Duodenal mucosa (tissue), 2 donors: ENCODE data around the gene RINL.
A peak's percentile ranks its signal among the peaks of the same experiment; 100 is the strongest.

ENCODE experiments used
- H3K27ac ChIP-seq: one replicate; pipeline ENCODE4 v1.7.0; 2013; ENCODE audit warnings: low read depth, low read length
- H3K27me3 ChIP-seq, 2 donors: one replicate each; pipeline ENCODE4 v1.7.0; 2013; ENCODE audit warnings: low read length in 2 of 2, control low read depth in 1 of 2; ENCODE audit not compliant: insufficient read depth in 2 of 2, control insufficient read depth in 1 of 2
- H3K36me3 ChIP-seq, 2 donors: one replicate each; pipeline ENCODE4 v1.7.0; 2013; ENCODE audit warnings: low read length in 2 of 2, control low read depth in 1 of 2; ENCODE audit not compliant: insufficient read depth in 2 of 2, control insufficient read depth in 1 of 2
- H3K4me1 ChIP-seq, 2 donors: one replicate each; pipeline ENCODE4 v1.7.0; 2013; ENCODE audit warnings: low read length in 2 of 2, control low read depth in 1 of 2; ENCODE audit not compliant: insufficient read depth in 2 of 2, control insufficient read depth in 1 of 2
- H3K4me3 ChIP-seq, 2 donors: one replicate each; pipeline ENCODE4 v1.7.0; 2013; ENCODE audit warnings: low read length in 2 of 2, low read depth in 1 of 2
- H3K9ac ChIP-seq, 2 donors: one replicate each; pipeline ENCODE4 v1.7.0; 2013; ENCODE audit warnings: low read length in 2 of 2, low read depth in 1 of 2
- H3K9me3 ChIP-seq, 2 donors: one replicate each; pipeline ENCODE4 v1.7.0; 2013; ENCODE audit warnings: low read length in 2 of 2, control low read depth in 1 of 2; ENCODE audit not compliant: control insufficient read depth in 1 of 2

RINL gene

DNA sequence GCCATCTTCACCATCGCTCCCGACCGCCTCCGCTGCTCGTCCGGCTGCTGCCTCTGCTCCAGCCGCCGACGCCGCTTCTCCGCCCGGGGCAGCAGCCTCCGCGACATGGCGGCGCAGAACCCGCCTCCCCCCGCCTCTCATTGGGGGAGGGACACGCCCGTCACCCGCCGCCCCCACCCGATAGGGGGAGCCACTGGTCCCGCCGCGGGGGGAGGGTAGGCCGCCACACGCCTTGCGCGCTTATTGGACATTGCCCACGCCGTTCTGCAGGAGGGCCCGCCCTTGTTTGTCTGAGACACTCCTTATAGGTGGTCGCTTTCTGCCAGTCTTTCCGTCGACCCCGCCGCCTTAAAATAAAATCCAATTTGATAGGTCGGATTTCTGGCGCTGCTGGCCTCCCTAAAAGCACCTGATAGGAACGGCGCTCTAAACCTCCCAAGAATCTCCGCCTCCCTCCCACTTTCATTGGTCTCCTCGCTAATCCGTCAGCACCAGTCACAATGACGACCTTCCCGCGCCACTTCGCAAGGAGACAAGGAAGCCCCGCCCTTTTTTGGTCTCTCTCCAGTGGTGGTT is 28.1 kb downstream of the RINL start, which contains the start of gene HNRNPL:
Gene HNRNPL, minus strand, starts transcription at position 127 of the 576 bp plus-strand sequence. Its CDS starts 20 bp downstream, at position 107.
- Histone ChIP-seq H3K9me3 (no peaks in the 10 kb centered on the region), H3K27me3 (no peaks in the 10 kb centered on the region), H3K4me1 (peaks cover 23 to 42% of the 10 kb centered on the region in 2 donors), H3K9ac (peak within 1 kb of the TSS; percentile 96 to 99), H3K36me3 (peaks cover 25 to 29% of the 10 kb centered on the region in 2 donors), H3K27ac (peak within 1 kb of the TSS; percentile 100), H3K4me3 (peak within 1 kb of the TSS; percentile 86 to 95)

DNA sequence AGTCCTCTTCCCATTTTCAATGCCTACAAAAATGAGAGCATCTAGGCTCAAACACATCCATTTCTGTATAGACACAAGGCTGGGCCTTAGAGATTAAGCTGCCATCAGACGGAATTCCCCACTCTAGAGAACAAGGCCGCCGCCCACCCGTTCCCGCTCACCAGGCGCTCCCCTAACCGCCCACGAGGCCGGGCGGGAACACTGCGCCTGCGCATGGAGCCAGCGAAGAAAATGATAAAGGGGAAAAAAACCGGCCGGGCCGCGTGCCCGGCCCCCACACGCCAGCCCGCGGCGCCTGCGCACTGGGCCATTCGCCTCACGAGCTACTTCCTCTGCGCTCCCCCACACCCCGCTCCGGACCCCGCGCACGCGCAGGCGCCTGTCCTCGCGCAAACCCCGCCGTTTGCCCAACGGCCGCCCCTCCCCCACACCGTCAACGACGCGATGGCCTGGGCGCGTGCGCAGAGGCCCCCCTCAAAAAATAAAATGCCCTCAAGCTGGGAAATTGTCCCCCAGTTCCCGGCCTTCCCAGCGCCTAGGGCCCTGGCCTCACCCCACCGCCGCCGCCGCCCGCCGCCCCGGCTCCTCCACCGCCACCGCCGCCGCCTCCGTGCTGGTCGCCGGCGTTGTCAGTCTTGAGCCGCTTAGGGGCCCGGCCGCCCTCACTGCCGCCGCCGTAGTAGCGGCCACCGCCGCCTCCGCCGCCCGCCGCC is 28.8 kb downstream of the RINL start:
- Histone ChIP-seq H3K9ac (peak overlapping the region; percentile 74 to 85), H3K4me1 (peaks cover 23 to 42% of the 10 kb centered on the region in 2 donors), H3K9me3 (no peaks in the 10 kb centered on the region), H3K36me3 (peaks cover 29 to 36% of the 10 kb centered on the region in 2 donors), H3K4me3 (peak overlapping the region; percentile 81 to 95), H3K27ac (peak overlapping the region; percentile 100), H3K27me3 (no peaks in the 10 kb centered on the region)

DNA sequence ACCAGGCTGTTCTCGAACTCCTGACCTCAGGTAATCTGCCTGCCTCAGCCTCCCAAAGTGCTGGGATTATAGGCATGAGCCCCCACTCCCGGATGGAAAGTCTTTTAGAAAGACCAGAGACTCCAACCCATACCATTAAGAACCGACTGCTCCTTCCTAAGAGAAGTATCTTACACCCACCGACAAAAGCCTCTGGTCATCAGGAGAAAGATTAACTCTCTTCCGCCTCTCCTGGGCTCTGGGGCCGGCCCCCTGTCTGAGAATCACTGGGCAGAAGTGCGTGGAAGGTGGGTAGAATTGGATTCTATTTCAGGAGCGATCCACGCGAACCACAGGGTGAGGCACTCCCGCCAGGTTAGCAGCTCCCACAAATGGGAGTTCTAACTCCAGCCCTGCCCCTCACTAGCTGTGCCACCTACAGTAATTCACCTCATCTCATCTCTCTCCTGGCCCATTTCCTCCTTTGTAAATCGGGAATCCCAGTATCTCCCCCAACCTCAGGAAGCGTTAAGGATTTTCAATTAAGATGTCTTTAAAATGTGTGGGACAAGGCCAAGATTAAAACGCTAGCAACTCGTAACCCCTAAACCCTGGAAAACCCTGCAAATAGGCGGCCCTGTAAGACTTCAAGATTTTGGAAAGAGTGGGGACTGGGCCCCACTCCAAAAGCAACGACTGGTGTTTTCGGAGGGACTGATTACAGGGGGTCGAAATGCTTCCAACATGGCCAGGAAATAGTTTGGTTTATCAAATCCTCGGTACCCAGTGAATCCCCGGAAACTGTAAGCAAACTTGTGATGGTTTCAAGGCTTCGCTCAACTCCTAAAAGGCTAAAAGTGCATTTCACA is 29.6 kb downstream of the RINL start:
- peak overlapping the region; percentile 100 for H3K27ac ChIP-seq
- H3K9ac ChIP-seq: peak overlapping the region; percentile 74 to 85
- H3K4me1 ChIP-seq: peaks cover 23 to 43% of the 10 kb centered on the region in 2 donors
- H3K36me3 ChIP-seq: peaks cover 36 to 44% of the 10 kb centered on the region in 2 donors
- H3K27me3 ChIP-seq: no peaks in the 10 kb centered on the region
- no peaks in the 10 kb centered on the region for H3K9me3 ChIP-seq
- H3K4me3 ChIP-seq: peak overlapping the region; percentile 81 to 95

DNA sequence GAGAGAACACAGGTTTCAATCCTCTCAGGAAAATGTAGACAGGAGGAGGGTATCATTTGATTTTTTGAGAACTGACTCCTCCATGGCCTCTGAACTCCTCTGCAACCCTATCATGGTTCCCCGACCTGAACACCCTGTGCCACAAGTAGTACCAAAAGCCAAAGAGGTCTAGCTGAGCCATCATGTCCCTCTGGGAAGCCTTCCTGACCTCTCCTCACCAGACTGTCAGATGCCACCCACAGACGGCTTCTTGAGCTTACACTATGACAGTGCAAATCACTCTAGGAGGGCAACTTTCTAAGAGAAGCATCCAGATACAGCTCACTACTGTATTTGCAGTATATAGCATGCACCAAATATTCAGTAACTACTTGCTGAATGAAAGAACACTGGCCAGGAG is 32.0 kb downstream of the RINL start:
- no peaks in the 10 kb centered on the region for H3K9me3 ChIP-seq
- no peaks in the 10 kb centered on the region for H3K27me3 ChIP-seq
- H3K4me3 ChIP-seq: no peak overlapping the region
- H3K27ac ChIP-seq: no peak overlapping the region
- peak overlapping the region in 1 of 2 donors; percentile 18 for H3K9ac ChIP-seq
- H3K4me1 ChIP-seq: peaks cover 20 to 48% of the 10 kb centered on the region in 2 donors
- H3K36me3 ChIP-seq: peaks cover 59 to 68% of the 10 kb centered on the region in 2 donors

DNA sequence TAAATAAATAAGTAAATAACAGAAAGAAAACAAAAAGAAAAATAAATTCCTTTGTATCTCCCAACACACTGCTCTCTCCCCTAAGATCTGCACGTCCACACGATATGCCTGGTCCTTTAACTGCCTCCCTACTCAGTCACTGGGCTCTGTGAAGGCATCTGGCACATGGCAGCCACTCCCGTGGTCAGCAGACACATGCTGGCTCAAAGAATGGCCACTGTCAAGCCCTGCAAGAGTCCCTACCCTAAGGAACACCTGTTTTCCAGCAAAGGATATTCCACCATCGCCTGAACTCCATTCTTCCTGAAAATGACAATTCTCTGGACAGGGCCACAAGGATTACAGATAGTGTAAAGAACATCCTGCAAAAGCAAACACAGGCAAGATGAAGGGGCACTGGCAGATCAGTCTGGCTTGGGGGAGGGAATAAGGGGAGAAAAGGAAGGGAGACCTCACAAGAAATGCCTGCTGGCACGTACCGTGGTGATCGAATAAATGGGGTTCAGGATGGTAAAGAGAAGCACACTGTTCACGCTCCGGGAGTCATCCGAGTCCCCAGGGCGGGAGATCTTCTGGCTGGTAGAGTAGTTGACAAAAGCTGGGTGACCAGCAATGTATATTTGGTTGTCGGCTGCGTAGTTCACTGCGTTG is 32.6 kb downstream of the RINL start:
- Histone ChIP-seq H3K27me3 (no peaks in the 10 kb centered on the region), H3K27ac (no peak overlapping the region), H3K9me3 (no peaks in the 10 kb centered on the region), H3K9ac (no peak overlapping the region), H3K4me1 (peaks cover 20 to 44% of the 10 kb centered on the region in 2 donors), H3K36me3 (peaks cover 64 to 74% of the 10 kb centered on the region in 2 donors), H3K4me3 (no peak overlapping the region)

DNA sequence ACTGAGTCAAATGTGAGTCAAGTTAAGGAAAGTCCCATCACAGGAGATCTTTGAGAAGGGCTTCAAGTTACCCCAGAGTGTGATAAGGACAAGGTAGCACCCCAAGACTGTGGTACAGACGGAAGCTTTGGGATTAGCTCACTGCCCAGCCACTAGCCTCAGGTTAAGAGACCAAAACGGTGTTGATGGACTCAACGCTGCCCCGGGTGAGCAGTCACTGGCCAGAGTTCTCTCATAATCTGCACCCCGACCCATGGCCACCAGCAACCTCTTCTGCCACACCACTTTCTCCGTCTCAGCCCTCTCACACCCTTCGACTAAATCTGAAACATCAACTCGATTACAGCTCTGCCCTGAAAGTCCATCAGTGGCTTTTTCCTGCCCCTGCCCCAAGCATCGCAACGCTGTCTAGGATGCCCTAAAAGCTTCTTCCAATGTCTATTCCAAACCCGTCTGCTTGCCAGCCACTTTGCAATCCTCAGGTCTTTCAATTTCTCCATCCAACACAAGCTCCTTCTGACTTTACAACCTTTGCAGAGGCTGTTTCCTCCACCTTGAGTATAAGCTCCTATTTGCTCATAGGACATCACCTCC is 33.9 kb downstream of the RINL start:
- Histone ChIP-seq H3K9me3 (no peaks in the 10 kb centered on the region), H3K4me3 (no peak overlapping the region), H3K9ac (no peak overlapping the region), H3K4me1 (peaks cover 20 to 43% of the 10 kb centered on the region in 2 donors), H3K27ac (no peak overlapping the region), H3K36me3 (peaks cover 73 to 85% of the 10 kb centered on the region in 2 donors), H3K27me3 (no peaks in the 10 kb centered on the region)

DNA sequence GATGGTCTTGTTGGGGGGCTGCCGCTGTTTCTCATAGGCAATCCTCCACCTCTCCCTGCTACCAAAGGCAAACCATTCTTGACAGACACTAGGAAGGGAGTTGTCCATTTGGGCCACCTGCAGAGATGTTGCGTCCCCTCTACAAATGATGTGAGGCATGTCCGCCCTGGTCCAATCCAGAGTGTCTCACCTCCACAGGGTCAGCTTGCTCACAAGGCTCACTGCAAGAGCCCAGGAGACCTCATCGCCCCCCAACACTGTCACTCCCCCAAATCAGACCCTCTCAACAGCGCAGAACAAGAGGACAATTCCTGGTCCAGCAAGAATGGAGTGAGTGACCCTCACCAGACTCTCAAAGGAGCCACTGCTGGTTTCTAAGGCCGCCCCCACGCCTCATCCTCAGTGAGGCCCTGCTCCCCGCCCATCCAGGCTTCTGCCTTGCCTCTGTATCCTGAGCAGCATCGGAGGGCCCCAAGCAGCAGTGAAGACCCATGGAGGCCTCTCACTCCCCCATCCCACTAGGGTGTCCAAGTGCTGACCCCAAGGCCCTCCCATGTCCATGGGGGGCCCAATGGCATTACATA is 34.8 kb downstream of the RINL start:
- H3K9ac ChIP-seq: no peak overlapping the region
- no peaks in the 10 kb centered on the region for H3K9me3 ChIP-seq
- H3K4me1 ChIP-seq: peaks cover 14 to 36% of the 10 kb centered on the region in 2 donors
- H3K27me3 ChIP-seq: no peaks in the 10 kb centered on the region
- H3K36me3 ChIP-seq: peaks cover 77 to 94% of the 10 kb centered on the region in 2 donors
- no peak overlapping the region for H3K27ac ChIP-seq
- H3K4me3 ChIP-seq: no peak overlapping the region

DNA sequence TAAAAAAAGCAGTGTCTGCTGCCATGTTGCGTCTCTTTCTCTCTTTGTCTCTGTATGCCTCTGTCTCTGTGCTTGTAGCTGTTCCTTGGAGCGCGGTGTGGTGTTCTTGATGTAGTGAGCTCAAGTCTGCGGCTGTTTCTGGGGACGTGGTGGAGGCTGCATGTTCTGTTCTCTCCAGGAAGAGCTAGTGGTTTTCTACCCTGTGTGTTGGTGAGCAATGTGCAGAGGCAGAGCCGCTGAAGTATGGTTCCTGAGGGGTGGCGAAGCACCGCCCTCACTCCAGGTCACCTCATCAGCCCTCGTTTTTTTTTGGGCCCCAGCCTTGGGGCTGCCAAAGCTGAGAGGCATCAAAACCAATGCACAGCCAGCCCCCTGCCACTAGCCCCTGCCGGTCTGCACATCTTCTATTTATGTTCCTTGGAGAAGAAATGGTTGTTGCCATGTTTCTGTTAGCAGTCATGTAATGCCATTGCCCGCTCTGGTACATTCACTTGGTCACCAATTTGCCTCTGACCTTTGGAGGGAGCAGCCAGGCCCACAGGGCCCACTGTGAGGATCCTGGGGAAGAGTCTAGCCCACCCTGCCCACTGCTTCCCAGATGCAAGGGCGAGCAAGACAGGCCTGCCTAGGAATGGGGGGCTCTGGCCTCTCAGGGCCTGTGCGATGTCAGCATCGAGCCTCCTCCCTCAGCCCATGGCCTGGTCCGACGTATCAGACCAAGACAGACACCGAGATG is 35.5 kb downstream of the RINL start:
- no peak overlapping the region for H3K9ac ChIP-seq
- H3K9me3 ChIP-seq: no peaks in the 10 kb centered on the region
- H3K27me3 ChIP-seq: no peaks in the 10 kb centered on the region
- H3K4me1 ChIP-seq: peaks cover 10 to 32% of the 10 kb centered on the region in 2 donors
- peaks cover 82 to 98% of the 10 kb centered on the region in 2 donors for H3K36me3 ChIP-seq
- no peak overlapping the region for H3K4me3 ChIP-seq
- H3K27ac ChIP-seq: no peak overlapping the region
